Measurements from ENCODE around the gene BPIFB4. TPM values are rescaled to one million over a fixed set of nuclear protein-coding genes. Genes with fewer than 3 reads are reported as not detected.
"Not testable (repeated sequence)": the region's sequence is repeated elsewhere in the genome, so short reads cannot be mapped to it uniquely, and the experiment has no call there.

Gene BPIFB4
- total RNA-seq, 1 donor from 2014 or later, result not detected

- no peak for DNase-seq
- H3K9me3 ChIP-seq, result no peaks in the 10 kb centered on the region
- H3K27ac ChIP-seq, result no peak overlapping the region
- intact Hi-C loops (cut with DNase I), result no loop called here
- no peaks in the 10 kb centered on the region for H3K4me1 ChIP-seq
- H3K4me3 ChIP-seq, result no peak overlapping the region
- TF ChIP-seq CTCF (IDR thresholded peaks at IDR 0.05), result no peak
- H3K27me3 ChIP-seq, result no peaks in the 10 kb centered on the region
- H3K36me3 ChIP-seq, result no peaks in the 10 kb centered on the region
- ATAC-seq, result no peak
Observed at GRCh38 chr20:33112547-33113386, 33.3 kb downstream of the BPIFB4 start.

- no peak for TF ChIP-seq CTCF (IDR thresholded peaks at IDR 0.05)
- H3K4me1 ChIP-seq, result no peaks in the 10 kb centered on the region
- no peaks in the 10 kb centered on the region for H3K36me3 ChIP-seq
- no peaks in the 10 kb centered on the region for H3K27me3 ChIP-seq
- no peak overlapping the region for H3K27ac ChIP-seq
- no peak for ATAC-seq
- intact Hi-C loops (cut with DNase I), result no loop called here
- no peaks in the 10 kb centered on the region for H3K9me3 ChIP-seq
- no peak overlapping the region for H3K4me3 ChIP-seq
- DNase-seq, result no peak
Observed at GRCh38 chr20:33113387-33113908, 34.0 kb downstream of the BPIFB4 start.

GRCh38 chr20:33115501-33115900, 36.1 kb downstream of the BPIFB4 start:
- H3K9me3 ChIP-seq; ATAC-seq; DNase-seq; H3K27ac ChIP-seq; H3K4me3 ChIP-seq; intact Hi-C loops (cut with DNase I); H3K36me3 ChIP-seq; H3K4me1 ChIP-seq; H3K27me3 ChIP-seq: not testable (repeated sequence)

GRCh38 chr20:33119725-33120720, 40.6 kb downstream of the BPIFB4 start:
- Histone ChIP-seq H3K27ac (no peak overlapping the region), H3K4me3 (no peak overlapping the region), H3K36me3 (no peaks in the 10 kb centered on the region), H3K9me3 (no peaks in the 10 kb centered on the region), H3K27me3 (no peaks in the 10 kb centered on the region), H3K4me1 (no peaks in the 10 kb centered on the region)
- intact Hi-C loops (cut with DNase I), result no loop called here
- TF ChIP-seq CTCF (IDR thresholded peaks at IDR 0.05), result no peak
- no peak for DNase-seq
- ATAC-seq, result no peak

GRCh38 chr20:33120934-33121333, 41.5 kb downstream of the BPIFB4 start:
- no peaks in the 10 kb centered on the region for H3K36me3 ChIP-seq
- ATAC-seq (no peak), DNase-seq (no peak)
- H3K9me3 ChIP-seq, result no peaks in the 10 kb centered on the region
- intact Hi-C loops (cut with DNase I), result no loop called here
- no peak overlapping the region for H3K27ac ChIP-seq
- H3K4me1 ChIP-seq, result no peaks in the 10 kb centered on the region
- TF ChIP-seq CTCF (IDR thresholded peaks at IDR 0.05), result no peak
- no peaks in the 10 kb centered on the region for H3K27me3 ChIP-seq
- H3K4me3 ChIP-seq, result no peak overlapping the region

GRCh38 chr20:33122297-33122696, 42.9 kb downstream of the BPIFB4 start:
- H3K4me1 ChIP-seq; ATAC-seq; H3K4me3 ChIP-seq; DNase-seq; H3K27me3 ChIP-seq; intact Hi-C loops (cut with DNase I); H3K9me3 ChIP-seq; H3K27ac ChIP-seq; H3K36me3 ChIP-seq: not testable (repeated sequence)

Measured in upper lobe of right lung (tissue), 1 donor.